OCI-LY3 (cell line): Measurements from ENCODE around the gene TRABD2B.

ENCODE experiments used
- EZH2phosphoT487 ChIP-seq: fragments of 200-600 bp; shearing (Covaris generic); IDR thresholded peaks from 2 replicates; pipeline ENCODE4 v1.6.1; 2018; ENCODE audit warnings: antibody characterized with exemption, mixed run types, low read depth
- TF ChIP-seq, protein P1 (sequence below): fragments of 200-600, 300-600 bp; sonication (generic); IDR thresholded peaks from 2 replicates; pipeline ENCODE4 v1.5.1; 2014; ENCODE audit warnings: antibody characterized with exemption, low read length, low read depth

GRCh38 chr1:47756411-47756810 lies 240.8 kb downstream of the TRABD2B start:
- TF ChIP-seq, protein P1, sequence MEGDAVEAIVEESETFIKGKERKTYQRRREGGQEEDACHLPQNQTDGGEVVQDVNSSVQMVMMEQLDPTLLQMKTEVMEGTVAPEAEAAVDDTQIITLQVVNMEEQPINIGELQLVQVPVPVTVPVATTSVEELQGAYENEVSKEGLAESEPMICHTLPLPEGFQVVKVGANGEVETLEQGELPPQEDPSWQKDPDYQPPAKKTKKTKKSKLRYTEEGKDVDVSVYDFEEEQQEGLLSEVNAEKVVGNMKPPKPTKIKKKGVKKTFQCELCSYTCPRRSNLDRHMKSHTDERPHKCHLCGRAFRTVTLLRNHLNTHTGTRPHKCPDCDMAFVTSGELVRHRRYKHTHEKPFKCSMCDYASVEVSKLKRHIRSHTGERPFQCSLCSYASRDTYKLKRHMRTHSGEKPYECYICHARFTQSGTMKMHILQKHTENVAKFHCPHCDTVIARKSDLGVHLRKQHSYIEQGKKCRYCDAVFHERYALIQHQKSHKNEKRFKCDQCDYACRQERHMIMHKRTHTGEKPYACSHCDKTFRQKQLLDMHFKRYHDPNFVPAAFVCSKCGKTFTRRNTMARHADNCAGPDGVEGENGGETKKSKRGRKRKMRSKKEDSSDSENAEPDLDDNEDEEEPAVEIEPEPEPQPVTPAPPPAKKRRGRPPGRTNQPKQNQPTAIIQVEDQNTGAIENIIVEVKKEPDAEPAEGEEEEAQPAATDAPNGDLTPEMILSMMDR = no peak
- no peak for TF ChIP-seq EZH2phosphoT487
